ENCODE results near the gene HNRNPA3. TPM values are rescaled to one million over a fixed set of nuclear protein-coding genes. Genes with fewer than 3 reads are reported as not detected.

The HNRNPA3 gene
- polyA plus RNA-seq, 1 of the 3 experiments (the other 2 are of a cell fraction): 102 TPM

DNA sequence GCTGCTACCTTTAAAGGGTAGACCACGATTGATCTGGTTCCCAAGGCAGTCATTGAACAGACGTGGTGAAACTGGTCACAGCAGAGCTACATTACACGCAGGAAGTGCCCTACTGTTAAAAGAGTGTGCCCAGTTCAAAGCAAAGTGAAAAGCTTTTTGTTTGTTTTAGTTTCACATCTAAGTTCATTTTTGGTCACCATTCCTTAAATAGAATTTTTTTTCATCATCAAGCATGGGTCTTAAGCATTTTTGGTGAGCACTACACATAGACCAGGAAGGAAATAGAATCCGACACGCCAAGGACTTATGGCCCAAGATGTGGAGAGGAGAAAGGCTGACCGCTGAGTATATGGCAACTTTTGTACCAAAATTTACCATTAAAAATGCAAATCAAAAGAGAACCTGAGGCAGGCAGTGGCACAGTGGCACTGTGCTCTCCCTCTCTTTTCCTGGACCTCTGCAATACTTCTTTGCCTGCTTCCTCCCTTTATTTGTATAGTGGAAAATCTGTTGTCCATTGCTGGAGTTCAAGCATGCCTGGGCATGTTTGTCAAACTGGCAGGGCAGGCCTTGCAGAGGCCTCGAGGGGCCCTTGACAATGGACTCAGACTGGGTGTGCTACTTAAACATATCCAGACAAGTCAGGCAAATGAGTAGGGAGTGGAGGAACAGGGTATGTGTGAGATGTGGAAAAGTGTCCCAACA is 42.6 kb upstream of the HNRNPA3 start:
- POLR2A ChIA-PET: interaction anchor here (0.8 kb wide), 1 partner anchor 42 kb away, joined by 3 read pairs; no protein-coding TSS in a partner anchor
- WGBS (ENCODE audit: low lambda C conversion rate): 91% methylated on average over 7 of the region's 7 CpGs
- Histone ChIP-seq H3K4me2 (no peak overlapping the region), H3K79me2 (ENCODE audit: insufficient read depth) (no peaks in the 10 kb centered on the region), H3F3A (replicated peaks; ENCODE audit: insufficient read depth) (peaks cover 16% of the 10 kb centered on the region), H4K20me1 (ENCODE audit: insufficient read depth) (no peaks in the 10 kb centered on the region), H3K27ac (ENCODE audit: low read depth in 2 of 2, low read length in 1 of 2) (no peak overlapping the region; a peak in 1 of 4 replicates), H2AFZ (ENCODE audit: low read depth) (peak overlapping the region; percentile 56; the same call in 1 of the 2 replicates), H3K4me1 (ENCODE audit: control insufficient read depth in 1 of 2, insufficient read depth in 2 of 2, low read depth in 1 of 2, low read length in 1 of 2) (peaks cover 6 to 22% of the 10 kb centered on the region in 2 experiments; a peak in 3 of 4 replicates), H3K36me3 (replicated peaks in 1 of 2; ENCODE audit: control insufficient read depth in 1 of 2, insufficient read depth in 2 of 2, low read length in 1 of 2) (no peaks in the 10 kb centered on the region), H3K27me3 (ENCODE audit: insufficient read depth) (no peaks in the 10 kb centered on the region), H3K9ac (no peak overlapping the region), H3K9me2 (no peaks in the 10 kb centered on the region), H3K4me3 (ENCODE audit: low read depth in 2 of 2, low read length in 1 of 2) (no peak overlapping the region), H3K9me3 (no peaks in the 10 kb centered on the region)
- no peak for DNase-seq
- TF ChIP-seq NFIC (IDR thresholded peaks at IDR 0.05; ENCODE audit: borderline replicate concordance) (no peak), PBX3 (IDR thresholded peaks at IDR 0.05) (no peak), YY1 (IDR thresholded peaks at IDR 0.05; ENCODE audit: low read depth) (no peak), TAF1 (IDR thresholded peaks at IDR 0.05; ENCODE audit: borderline replicate concordance, low read depth, low read length) (no peak), MAX (IDR thresholded peaks at IDR 0.05; ENCODE audit: low read depth) (0 out of 2 replicates have a peak, but pooled peaks have one; percentile 36)
- TF ChIP-seq, protein P1, sequence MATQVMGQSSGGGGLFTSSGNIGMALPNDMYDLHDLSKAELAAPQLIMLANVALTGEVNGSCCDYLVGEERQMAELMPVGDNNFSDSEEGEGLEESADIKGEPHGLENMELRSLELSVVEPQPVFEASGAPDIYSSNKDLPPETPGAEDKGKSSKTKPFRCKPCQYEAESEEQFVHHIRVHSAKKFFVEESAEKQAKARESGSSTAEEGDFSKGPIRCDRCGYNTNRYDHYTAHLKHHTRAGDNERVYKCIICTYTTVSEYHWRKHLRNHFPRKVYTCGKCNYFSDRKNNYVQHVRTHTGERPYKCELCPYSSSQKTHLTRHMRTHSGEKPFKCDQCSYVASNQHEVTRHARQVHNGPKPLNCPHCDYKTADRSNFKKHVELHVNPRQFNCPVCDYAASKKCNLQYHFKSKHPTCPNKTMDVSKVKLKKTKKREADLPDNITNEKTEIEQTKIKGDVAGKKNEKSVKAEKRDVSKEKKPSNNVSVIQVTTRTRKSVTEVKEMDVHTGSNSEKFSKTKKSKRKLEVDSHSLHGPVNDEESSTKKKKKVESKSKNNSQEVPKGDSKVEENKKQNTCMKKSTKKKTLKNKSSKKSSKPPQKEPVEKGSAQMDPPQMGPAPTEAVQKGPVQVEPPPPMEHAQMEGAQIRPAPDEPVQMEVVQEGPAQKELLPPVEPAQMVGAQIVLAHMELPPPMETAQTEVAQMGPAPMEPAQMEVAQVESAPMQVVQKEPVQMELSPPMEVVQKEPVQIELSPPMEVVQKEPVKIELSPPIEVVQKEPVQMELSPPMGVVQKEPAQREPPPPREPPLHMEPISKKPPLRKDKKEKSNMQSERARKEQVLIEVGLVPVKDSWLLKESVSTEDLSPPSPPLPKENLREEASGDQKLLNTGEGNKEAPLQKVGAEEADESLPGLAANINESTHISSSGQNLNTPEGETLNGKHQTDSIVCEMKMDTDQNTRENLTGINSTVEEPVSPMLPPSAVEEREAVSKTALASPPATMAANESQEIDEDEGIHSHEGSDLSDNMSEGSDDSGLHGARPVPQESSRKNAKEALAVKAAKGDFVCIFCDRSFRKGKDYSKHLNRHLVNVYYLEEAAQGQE (IDR thresholded peaks at IDR 0.05; ENCODE audit: low read depth, low read length): no peak
- CTCF ChIA-PET: no interaction called here

DNA sequence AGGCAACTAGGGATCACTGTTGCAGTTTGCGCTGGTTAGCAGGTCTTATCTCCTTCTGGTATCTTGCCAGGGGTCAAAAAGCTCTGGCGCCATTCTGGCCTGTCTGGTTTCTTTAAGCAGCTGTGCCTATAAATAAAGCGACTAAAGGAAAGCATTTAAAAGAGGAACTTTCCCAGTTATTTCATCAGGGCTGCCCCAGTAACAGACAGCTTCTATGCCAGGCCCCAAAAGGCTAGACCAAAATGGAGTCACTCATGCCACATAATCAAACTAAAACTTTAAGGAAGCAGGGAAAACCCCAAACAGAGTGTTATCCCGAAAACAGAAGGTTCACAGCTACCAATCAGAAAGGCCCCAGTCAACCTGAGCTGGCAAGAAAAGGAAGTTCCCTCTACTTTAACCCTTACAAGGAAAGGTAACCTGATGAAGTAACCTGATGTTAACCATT is 41.2 kb upstream of the HNRNPA3 start:
- H3K27me3 ChIP-seq (ENCODE audit: insufficient read depth): no peaks in the 10 kb centered on the region
- H3K36me3 ChIP-seq (replicated peaks in 1 of 2; ENCODE audit: control insufficient read depth in 1 of 2, insufficient read depth in 2 of 2, low read length in 1 of 2): no peaks in the 10 kb centered on the region
- no peak overlapping the region for H3K4me3 ChIP-seq (ENCODE audit: low read depth in 2 of 2, low read length in 1 of 2)
- H3K9me3 ChIP-seq: no peaks in the 10 kb centered on the region
- no peak overlapping the region for H3K4me2 ChIP-seq
- H2AFZ ChIP-seq (ENCODE audit: low read depth): no peak overlapping the region
- POLR2A ChIA-PET: no interaction called here
- H4K20me1 ChIP-seq (ENCODE audit: insufficient read depth): no peaks in the 10 kb centered on the region
- TF ChIP-seq SMC3 (IDR thresholded peaks at IDR 0.05; ENCODE audit: low read depth, low read length) (no peak), EZH2phosphoT487 (IDR thresholded peaks at IDR 0.05; ENCODE audit: borderline replicate concordance, low read depth) (no peak), TAF1 (IDR thresholded peaks at IDR 0.05; ENCODE audit: borderline replicate concordance, low read depth, low read length) (no peak), RXRA (IDR thresholded peaks at IDR 0.05; ENCODE audit: borderline replicate concordance, low read depth) (no peak), USF1 (IDR thresholded peaks at IDR 0.05; ENCODE audit: borderline replicate concordance, low read depth) (no peak), FOSL2 (IDR thresholded peaks at IDR 0.05; ENCODE audit: borderline replicate concordance, low read depth) (no peak)
- TF ChIP-seq, protein P2, sequence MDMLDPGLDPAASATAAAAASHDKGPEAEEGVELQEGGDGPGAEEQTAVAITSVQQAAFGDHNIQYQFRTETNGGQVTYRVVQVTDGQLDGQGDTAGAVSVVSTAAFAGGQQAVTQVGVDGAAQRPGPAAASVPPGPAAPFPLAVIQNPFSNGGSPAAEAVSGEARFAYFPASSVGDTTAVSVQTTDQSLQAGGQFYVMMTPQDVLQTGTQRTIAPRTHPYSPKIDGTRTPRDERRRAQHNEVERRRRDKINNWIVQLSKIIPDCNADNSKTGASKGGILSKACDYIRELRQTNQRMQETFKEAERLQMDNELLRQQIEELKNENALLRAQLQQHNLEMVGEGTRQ (IDR thresholded peaks at IDR 0.05; ENCODE audit: borderline replicate concordance, low read depth, low read length): no peak
- TF ChIP-seq, protein P1 (IDR thresholded peaks at IDR 0.05; ENCODE audit: low read depth, low read length): no peak
- peaks cover 2 to 11% of the 10 kb centered on the region in 2 experiments; a peak in 2 of 4 replicates for H3K4me1 ChIP-seq (ENCODE audit: control insufficient read depth in 1 of 2, insufficient read depth in 2 of 2, low read depth in 1 of 2, low read length in 1 of 2)
- peaks cover 16% of the 10 kb centered on the region for H3F3A ChIP-seq (replicated peaks; ENCODE audit: insufficient read depth)
- H3K9ac ChIP-seq: no peak overlapping the region
- no peaks in the 10 kb centered on the region for H3K9me2 ChIP-seq
- no peak overlapping the region for H3K27ac ChIP-seq (ENCODE audit: low read depth in 2 of 2, low read length in 1 of 2)
- WGBS (ENCODE audit: low lambda C conversion rate): 74% methylated on average over 4 of the region's 4 CpGs
- H3K79me2 ChIP-seq (ENCODE audit: insufficient read depth): no peaks in the 10 kb centered on the region
- CTCF ChIA-PET: interaction anchor here (0.8 to 1.0 kb wide), 3 partner anchors 24 to 164 kb away, joined by 3 read pairs; no protein-coding TSS in a partner anchor
- no peak for DNase-seq
